KG1 (cell line): ENCODE measurements around the gene BCAN.

Experiments used
- DNase-seq: peaks from one replicate; lab custom pipeline; 2025; lab: John Stamatoyannopoulos, UW

Gene BCAN

GRCh38 chr1:156662005-156662799, 20.3 kb downstream of the BCAN start:
- DNase-seq: no peak

GRCh38 chr1:156662800-156663055, 20.8 kb downstream of the BCAN start:
- DNase-seq: no peak

DNA sequence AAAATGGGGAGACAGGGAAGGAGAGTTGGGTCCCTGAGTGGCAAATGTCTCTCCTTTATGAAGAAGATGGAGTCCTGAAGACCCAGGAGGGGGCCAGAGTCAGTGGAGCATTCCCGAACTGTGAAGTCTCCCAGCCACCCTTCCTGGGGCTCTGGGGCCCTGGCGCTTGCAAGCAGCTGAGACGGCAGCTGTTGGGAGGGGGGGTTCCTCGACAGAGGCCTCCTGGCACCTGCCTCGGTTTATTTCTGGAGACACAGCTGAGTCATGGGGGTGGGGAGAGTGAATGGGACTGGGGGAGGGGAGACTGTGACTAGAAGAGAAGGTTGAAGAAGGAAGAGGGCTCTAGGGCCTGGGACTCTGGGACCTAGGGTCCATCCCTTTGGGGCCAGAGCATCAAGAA, 21.3 kb downstream of the BCAN start:
- no peak for DNase-seq

DNA sequence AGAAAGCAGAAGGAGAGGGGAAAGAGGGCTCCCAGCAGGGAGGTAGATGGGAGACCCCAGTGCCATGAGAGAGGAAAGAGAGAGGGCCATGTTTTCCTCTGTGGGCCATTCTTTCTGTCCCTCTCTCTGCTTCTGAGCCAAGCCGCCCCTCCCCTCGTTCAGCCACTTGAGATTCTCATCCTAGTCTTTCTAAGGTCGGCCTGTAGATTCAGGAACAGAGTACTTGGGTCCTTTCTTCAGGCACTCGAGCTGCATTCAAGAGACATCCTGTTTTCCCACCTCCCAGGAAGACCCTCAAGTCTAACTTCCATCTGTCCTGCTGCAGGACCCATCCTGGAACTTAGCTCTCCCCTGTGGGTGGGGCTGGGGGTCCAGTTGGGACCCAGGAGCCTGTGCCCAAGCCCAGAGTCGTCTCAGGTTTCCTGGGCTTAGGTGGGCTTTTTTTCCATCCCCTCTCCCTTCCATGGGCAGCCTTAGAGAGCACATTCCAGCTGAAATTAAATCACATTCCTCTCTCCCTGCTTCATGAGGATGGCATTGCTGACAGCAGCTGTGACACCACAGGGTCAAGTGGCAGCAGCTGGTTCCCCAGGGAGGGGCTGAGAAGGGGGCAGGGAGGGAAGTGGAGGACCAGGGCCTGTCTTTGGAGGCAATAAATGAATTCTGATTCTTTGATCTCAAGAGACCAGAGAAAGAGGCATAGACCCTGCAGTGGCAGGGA, 22.3 kb downstream of the BCAN start:
- no peak for DNase-seq

GRCh38 chr1:156664767-156665411, 23.0 kb downstream of the BCAN start:
- no peak for DNase-seq

DNA sequence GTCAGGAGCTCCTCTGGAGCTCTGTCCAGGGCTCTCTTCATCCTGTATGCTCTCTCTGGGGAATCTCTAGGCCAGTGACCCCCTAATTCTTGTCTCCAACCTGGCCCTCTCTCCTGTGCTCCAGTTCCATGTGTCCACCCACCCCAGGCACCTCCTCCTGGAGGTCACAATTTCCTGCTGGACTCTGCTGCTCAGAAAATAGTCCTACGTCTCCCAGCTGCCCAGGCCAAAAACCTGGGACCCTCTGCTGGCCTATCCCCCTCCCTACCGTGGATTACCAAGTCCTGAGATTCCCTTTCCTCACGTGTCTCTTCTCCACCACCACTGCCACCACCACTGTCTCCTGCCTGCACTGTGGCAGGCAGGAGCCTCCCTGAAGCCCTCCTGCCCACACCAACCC, 23.6 kb downstream of the BCAN start:
- no peak for DNase-seq

GRCh38 chr1:156666862-156667609, 25.1 kb downstream of the BCAN start:
- DNase-seq: no peak

- DNase-seq: no peak
These were observed 25.7 kb downstream of the BCAN start for GRCh38 chr1:156667610-156667967.

DNA sequence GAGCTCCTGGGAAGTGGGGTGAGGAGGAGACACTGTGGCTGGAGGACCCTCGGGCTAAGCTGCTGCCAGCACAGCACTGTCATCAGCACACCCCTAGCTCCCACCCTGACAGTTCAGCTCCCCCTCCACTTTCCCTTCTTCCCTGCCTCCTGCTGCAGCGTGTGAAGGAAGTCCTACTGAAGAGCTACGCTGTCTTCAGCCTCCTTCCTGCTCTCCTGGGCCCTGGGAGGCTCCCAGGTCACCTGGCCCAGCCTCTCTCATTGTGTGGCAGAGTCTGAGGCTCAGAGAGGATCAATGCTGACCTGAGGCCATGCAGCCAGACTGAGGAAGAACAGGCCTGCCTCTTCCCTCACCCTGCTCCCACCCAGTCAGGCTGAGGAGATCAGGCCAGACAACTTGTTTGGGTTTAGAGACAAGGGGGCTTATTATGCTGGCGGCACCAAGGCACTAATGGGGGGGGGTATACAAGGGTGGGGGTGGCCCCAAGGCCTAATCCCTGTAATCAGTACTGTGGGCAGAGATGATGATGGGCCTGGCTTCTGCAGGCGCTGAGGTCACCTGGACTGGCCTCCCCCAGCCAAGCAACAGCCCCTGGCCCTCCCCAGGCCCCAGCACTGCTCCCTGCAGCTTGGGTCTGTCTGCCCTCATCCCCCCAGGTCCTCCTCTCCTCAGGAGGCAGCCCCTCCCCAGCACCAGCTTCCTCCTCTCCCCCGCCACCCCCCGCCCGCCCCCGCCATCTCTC, 26.2 kb downstream of the BCAN start:
- DNase-seq: no peak

DNA sequence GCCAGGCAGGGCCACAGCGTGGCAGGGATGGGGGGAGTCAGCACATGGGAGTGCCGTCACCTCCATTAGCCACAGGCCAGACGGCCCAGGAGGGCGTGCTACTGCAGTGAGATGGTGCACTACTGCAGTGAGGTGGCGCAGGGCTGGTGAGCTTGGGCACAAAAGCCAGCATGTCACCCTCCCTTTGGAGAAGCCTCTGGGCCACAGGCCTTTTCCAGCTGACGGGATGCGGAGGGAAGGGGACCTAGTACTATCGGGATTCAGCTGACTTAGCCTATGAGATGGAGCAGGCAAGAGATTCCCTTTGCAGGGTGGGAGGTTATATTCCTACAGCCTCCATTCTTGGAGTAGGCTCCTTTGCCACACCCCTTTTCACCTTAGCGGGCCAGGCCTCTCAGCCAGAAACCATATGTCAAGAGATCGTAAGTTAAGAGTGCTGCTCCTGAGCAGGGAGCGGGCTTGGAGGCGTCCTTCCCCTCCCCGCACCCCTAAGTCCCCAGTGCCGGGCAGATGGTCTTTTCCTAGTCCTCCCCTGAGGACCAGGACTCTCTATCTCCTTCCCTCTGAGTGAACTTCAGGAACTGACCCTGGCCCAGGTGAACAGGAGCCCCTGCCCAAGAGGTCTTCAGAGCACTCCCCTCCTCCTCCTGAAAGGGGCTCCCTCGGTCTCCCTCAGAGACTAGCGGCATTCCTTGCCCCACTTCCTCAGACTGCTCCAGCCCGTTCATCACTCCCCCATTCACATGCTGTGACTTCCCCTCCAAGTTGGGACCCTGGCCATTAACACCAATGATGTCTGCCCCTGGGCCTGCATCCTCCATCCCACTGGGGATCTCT, 27.1 kb downstream of the BCAN start:
- DNase-seq: no peak

DNA sequence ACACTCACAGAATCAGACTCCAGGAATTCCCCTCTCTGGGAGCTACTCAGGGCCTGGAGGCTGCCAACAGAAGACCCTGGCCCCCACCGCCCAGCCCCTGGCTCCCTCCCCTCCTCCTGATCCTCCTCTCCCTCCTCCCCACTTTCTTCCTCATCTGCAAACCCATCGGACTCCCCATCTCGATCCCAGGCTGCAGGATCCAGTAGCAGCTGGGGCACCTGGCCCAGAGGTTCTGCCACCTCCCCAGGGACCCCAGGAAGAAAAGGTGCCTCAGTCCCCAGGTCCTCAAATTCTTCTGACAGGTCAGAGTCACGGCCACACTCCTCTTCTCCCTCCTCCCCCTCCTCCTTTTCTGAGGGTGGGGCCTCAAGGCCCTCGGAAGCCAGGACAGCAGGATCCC, 27.9 kb downstream of the BCAN start:
- no peak for DNase-seq

- DNase-seq: no peak
These were observed 28.4 kb downstream of the BCAN start for GRCh38 chr1:156670359-156670758.

DNA sequence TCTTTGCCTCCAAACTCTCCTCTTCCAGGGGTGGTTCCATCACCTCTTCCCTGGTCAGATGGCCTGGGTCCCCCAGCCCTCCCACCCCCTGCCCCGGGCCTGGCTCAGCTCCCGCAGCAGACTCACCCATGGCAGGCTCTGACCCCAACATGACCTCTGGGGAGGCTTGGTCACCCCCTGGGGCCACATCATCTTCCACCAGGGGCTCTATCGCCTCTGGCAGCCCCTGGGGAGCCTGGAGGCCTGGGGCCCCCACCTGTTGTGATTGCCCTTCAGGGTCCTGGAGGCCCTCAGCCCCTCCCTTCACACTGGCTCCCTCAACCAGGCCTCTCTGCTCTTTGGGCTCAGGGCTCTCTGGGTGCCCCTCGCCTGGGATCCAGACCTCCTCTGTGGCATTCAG, 28.9 kb downstream of the BCAN start:
- no peak for DNase-seq

DNA sequence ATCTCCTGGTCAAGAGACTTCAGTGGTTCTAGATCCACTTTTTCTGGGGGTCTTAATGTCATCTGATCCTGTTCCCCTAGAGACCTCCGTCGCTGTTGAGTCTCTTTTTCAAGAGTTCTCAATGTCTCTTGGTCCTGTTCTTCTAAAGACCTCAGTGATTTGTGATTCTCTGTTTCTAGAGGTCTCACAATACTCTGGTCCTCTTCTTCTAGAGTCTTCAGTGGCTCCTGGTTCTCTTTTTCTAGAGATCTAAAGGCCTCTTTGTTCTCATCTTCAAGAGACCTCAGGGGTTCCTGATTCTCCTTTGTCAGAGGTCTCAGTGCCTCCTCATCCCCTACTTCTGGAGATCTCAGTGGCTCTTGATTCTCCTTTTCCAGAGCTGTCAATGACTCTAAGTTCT, 29.9 kb downstream of the BCAN start:
- DNase-seq: no peak

DNA sequence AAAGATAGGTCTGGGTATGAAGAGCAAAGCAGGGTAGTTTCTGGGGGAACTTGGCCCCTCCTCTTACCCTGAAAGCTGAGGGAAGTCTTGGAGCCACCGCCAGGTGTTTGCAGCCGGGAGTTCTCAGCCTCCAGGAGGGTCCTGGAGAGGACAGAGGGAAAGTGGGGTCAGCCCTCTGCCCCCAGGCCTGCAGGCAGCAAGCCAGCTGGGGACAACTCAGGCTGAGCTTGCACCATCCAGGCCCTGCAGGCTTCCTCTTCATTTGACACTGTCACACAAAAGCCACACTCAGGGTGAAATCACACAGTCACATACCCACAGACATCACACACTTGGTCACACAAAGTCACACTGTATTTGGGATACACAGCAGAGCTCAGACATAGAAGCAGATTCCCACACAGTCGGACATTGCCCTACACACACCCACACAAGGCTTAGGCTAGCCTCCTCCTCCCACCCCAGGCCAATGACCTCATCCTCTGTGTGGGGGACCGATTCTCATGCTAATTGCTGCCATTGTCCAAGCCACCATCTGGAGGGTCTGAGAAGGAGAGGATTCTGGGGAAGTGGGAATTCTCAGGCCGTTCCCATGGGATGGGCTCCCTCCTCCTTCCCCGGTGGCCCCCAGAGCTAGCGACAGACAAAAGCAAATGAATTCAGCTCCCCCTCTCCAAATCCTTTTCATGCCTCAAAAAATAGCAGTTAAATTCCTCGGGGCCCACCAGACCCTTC, 31.6 kb downstream of the BCAN start:
- no peak for DNase-seq

DNA sequence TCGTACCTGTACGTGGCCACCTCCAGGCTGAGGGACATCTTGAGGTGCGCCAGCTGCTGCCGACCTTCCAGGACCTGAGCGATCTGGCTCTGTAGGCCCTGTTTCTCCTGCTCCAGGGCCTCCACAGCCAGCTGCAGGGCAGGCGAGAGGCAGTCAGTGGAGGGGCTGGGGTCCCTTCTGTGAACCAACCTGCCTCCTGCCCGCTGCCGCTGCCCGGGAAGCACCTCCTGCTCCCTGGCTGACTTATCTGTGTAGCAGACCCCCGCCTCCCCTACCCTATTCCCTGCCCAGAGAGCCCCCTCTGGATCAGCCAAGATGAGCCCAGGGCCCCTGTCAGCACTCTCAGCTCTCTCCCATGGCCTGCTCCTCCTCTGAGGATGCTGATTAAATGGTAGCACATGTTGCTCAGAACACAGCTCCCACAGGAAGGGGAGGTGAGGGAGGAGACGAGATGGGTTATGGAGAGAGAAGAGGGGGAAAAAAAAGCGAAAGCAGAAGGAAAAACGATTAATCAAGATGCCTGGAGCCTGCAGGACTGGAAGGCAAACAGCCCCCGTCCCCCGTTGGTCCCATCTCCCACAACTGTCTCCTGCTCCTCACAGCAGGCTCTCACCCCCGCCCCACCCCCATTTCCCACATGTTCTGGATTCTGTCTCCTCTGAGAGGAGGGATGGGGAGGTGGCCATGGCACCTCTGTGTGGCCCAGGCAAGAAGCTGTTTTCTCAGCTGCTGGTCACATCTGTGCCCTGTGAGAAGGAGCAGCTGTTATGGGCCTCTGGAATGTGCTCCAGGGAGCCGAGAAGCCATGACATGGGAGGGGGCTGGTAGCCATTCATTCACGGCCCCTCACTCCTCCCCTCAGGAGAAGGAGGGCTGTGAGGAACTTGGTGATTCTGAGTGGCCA, 33.5 kb downstream of the BCAN start:
- DNase-seq: no peak

DNA sequence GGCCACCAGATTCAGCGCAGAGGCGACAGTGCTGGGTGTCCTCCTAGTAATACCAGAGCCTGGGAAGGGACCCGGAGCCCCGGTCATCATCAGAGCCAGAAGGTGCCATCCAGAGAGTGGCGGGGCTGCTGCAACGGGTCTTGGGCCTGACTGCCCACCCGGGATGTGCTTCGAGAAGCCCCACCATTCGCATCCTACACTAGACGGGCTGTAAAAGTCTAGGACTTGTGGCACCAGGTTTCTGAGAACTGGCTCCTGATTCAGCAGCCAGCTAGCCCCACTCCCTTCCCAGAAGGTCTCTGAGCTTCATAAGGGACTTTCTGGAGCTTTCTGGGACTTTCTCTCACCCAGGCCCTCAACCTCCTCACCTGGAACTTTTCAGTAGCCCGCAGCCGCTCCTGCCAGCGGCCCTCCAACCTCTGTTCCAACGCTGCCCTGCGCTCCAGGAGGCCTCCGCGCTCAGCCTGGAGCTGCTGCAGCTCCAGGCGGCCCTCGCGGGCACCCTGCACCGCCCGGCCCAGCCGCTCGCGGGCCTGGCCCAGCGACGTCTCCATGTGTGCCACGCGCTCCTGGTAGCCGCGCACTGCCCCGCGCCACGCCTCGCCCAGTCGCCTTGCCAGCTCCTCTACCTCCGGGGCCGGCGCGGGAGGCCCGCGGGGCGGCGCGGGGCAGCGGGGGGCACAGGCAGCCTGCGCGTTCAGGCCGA, 34.4 kb downstream of the BCAN start:
- DNase-seq: no peak

GRCh38 chr1:156676820-156677615, 35.1 kb downstream of the BCAN start, which contains the start of gene NES:
Gene NES (minus strand): TSS chr1:156677407. CDS start chr1:156677264, 143 bp downstream.
- no peak for DNase-seq
